Skin of body (tissue), 2 donors: ENCODE data around the gene LYPLAL1. TPM values are rescaled to one million over a fixed set of nuclear protein-coding genes. Genes with fewer than 3 reads are reported as not detected.

Experiments used
- DNase-seq: peaks from one replicate; lab custom pipeline; 2025; lab: John Stamatoyannopoulos, UW
- total RNA-seq: library from RNA; depleted of rRNA; stranded (reverse); fragments of >200 nt; gene quantifications from one replicate; pipeline ENCODE4 v1.2.3, GENCODE V29; 2014

The LYPLAL1 gene
- 45.1 TPM for total RNA-seq

- peak; percentile 91 for DNase-seq
Measured at GRCh38 chr1:219173758-219174459, at the start of gene LYPLAL1. Gene LYPLAL1 (plus strand): TSS chr1:219173878. CDS start chr1:219173891, 13 bp downstream.

GRCh38 chr1:219124163-219124562 lies 49.5 kb upstream of the LYPLAL1 start:
- DNase-seq = no peak

GRCh38 chr1:219125342-219125741 lies 48.3 kb upstream of the LYPLAL1 start:
- DNase-seq = no peak

GRCh38 chr1:219126377-219126776 lies 47.3 kb upstream of the LYPLAL1 start:
- peak; percentile 64 for DNase-seq

GRCh38 chr1:219128957-219129356 lies 44.7 kb upstream of the LYPLAL1 start:
- DNase-seq = no peak

- no peak for DNase-seq
Measured at GRCh38 chr1:219130366-219130935, 43.2 kb upstream of the LYPLAL1 start.

- no peak for DNase-seq
Measured at GRCh38 chr1:219132939-219133338, 40.7 kb upstream of the LYPLAL1 start.

GRCh38 chr1:219138747-219139146 lies 34.9 kb upstream of the LYPLAL1 start:
- DNase-seq = no peak

- DNase-seq = no peak
Measured at GRCh38 chr1:219140303-219140877, 33.3 kb upstream of the LYPLAL1 start.

GRCh38 chr1:219143735-219144134 lies 29.9 kb upstream of the LYPLAL1 start:
- DNase-seq = no peak

GRCh38 chr1:219144658-219145315 lies 28.9 kb upstream of the LYPLAL1 start:
- no peak for DNase-seq

- no peak for DNase-seq
Measured at GRCh38 chr1:219147571-219148019, 26.1 kb upstream of the LYPLAL1 start.

- peak; percentile 18 for DNase-seq
Measured at GRCh38 chr1:219149009-219149577, 24.6 kb upstream of the LYPLAL1 start.

GRCh38 chr1:219149953-219150352 lies 23.7 kb upstream of the LYPLAL1 start:
- no peak for DNase-seq

- DNase-seq = no peak
Measured at GRCh38 chr1:219150913-219151312, 22.8 kb upstream of the LYPLAL1 start.

- no peak for DNase-seq
Measured at GRCh38 chr1:219151467-219151866, 22.2 kb upstream of the LYPLAL1 start.

- no peak for DNase-seq
Measured at GRCh38 chr1:219152751-219153150, 20.9 kb upstream of the LYPLAL1 start.

GRCh38 chr1:219153723-219154122 lies 20.0 kb upstream of the LYPLAL1 start:
- DNase-seq = peak; percentile 52

- DNase-seq = no peak
Measured at GRCh38 chr1:219155135-219155534, 18.5 kb upstream of the LYPLAL1 start.

- DNase-seq = no peak
Measured at GRCh38 chr1:219159946-219160645, 13.6 kb upstream of the LYPLAL1 start.

- DNase-seq = peak; percentile 35
Measured at GRCh38 chr1:219160967-219161366, 12.7 kb upstream of the LYPLAL1 start.
